Measurements from ENCODE around the gene GRAMD2B. TPM values are rescaled to one million over a fixed set of nuclear protein-coding genes. Genes with fewer than 3 reads are reported as not detected.

GRAMD2B gene
- total and polyA plus RNA-seq, 12 donors, result 4.0 to 80.9 (median 25.2) TPM

GRCh38 chr5:126454081-126454480 lies 30.9 kb downstream of the GRAMD2B start:
- WGBS, 4 donors, result 74 to 80% (median 77%) methylated on average over 7 of the region's 7 CpGs
- H3K27me3 ChIP-seq, result no peaks in the 10 kb centered on the region
- no peak overlapping the region for H3K4me3 ChIP-seq
- intact Hi-C loops (cut with DNase I), result no loop called here
- H3K9me3 ChIP-seq (replicated peaks in 1 of 3), result no peaks in the 10 kb centered on the region
- TF ChIP-seq CTCF (IDR thresholded peaks at IDR 0.05) (no peak), POLR2A (IDR thresholded peaks at IDR 0.05) (no peak)
- H3K27ac ChIP-seq, result no peak overlapping the region
- DNase-seq, result peak in 4 of 7 donors; percentile 15 to 61 (median 31)
- no peaks in the 10 kb centered on the region for H3K36me3 ChIP-seq (replicated peaks in 1 of 2)
- H3K4me1 ChIP-seq (replicated peaks in 1 of 2), result peaks cover 10 to 31% of the 10 kb centered on the region in 2 donors

- Histone ChIP-seq H3K4me3 (no peak overlapping the region), H3K9me3 (replicated peaks in 1 of 3) (no peaks in the 10 kb centered on the region), H3K4me1 (replicated peaks in 1 of 2) (peaks cover 5 to 27% of the 10 kb centered on the region in 2 donors), H3K36me3 (replicated peaks in 1 of 2) (no peaks in the 10 kb centered on the region), H3K27me3 (no peaks in the 10 kb centered on the region), H3K27ac (no peak overlapping the region)
- WGBS, 4 donors, result 96 to 100% (median 98%) methylated on average over 1 of the region's 1 CpG
- intact Hi-C loops (cut with DNase I), result no loop called here
- no peak for DNase-seq
- no peak for TF ChIP-seq CTCF (IDR thresholded peaks at IDR 0.05)
- no peak for TF ChIP-seq POLR2A (IDR thresholded peaks at IDR 0.05)
Measured at GRCh38 chr5:126454535-126454934, 31.3 kb downstream of the GRAMD2B start.

- no peaks in the 10 kb centered on the region for H3K27me3 ChIP-seq
- no peak for DNase-seq
- H3K27ac ChIP-seq, result no peak overlapping the region
- H3K4me3 ChIP-seq, result no peak overlapping the region
- no peaks in the 10 kb centered on the region for H3K36me3 ChIP-seq (replicated peaks in 1 of 2)
- no peaks in the 10 kb centered on the region for H3K9me3 ChIP-seq (replicated peaks in 1 of 3)
- intact Hi-C loops (cut with DNase I), result no loop called here
- H3K4me1 ChIP-seq (replicated peaks in 1 of 2), result peaks cover 4 to 19% of the 10 kb centered on the region in 2 donors
- TF ChIP-seq CTCF (IDR thresholded peaks at IDR 0.05) (no peak), POLR2A (IDR thresholded peaks at IDR 0.05) (no peak)
Measured at GRCh38 chr5:126455264-126455663, 32.1 kb downstream of the GRAMD2B start.

- Histone ChIP-seq H3K4me3 (no peak overlapping the region), H3K4me1 (replicated peaks in 1 of 2) (peaks cover 2 to 15% of the 10 kb centered on the region in 2 donors), H3K9me3 (replicated peaks in 1 of 3) (no peaks in the 10 kb centered on the region), H3K27me3 (no peaks in the 10 kb centered on the region), H3K27ac (no peak overlapping the region), H3K36me3 (replicated peaks in 1 of 2) (no peaks in the 10 kb centered on the region)
- no peak for DNase-seq
- intact Hi-C loops (cut with DNase I), result no loop called here
- TF ChIP-seq CTCF (IDR thresholded peaks at IDR 0.05), result no peak
- WGBS, 4 donors, result 83 to 95% (median 90%) methylated on average over 1 of the region's 1 CpG
Measured at GRCh38 chr5:126455728-126456127, 32.5 kb downstream of the GRAMD2B start.
